Esophagus muscularis mucosa (tissue), 4 donors: ENCODE measurements around the gene DNA2. TPM values are rescaled to one million over a fixed set of nuclear protein-coding genes. Genes with fewer than 3 reads are reported as not detected.

Experiments used
- DNase-seq: peaks from one replicate; pipeline ENCODE4 v3.0.0-alpha.2; 2017; ENCODE audit errors: extremely low spot score
- H3K27ac ChIP-seq, 4 donors: fragments of 200-600 bp; sonication (generic); replicated peaks in 1 of 4; 1 replicate in 3 of 4; 2 replicates in 1 of 4; pipeline ENCODE4 v1.5.1; 2016 to 2019; ENCODE audit warnings: mild to moderate bottlenecking in 1 of 4
- H3K27me3 ChIP-seq, 4 donors: fragments of 200-600 bp; sonication (generic); one replicate each; pipeline versions ENCODE4 v1.5.1 to v1.6.0; 2016 to 2019
- H3K36me3 ChIP-seq, 4 donors: fragments of 200-600 bp; sonication (generic); one replicate each; pipeline ENCODE4 v1.5.1; 2016 to 2019
- H3K4me1 ChIP-seq, 4 donors: fragments of 200-600 bp; sonication (generic); one replicate each; pipeline ENCODE4 v1.5.1; 2016 to 2019
- H3K4me3 ChIP-seq, 4 donors: fragments of 200-600 bp; sonication (generic); 1 replicate in 2 of 4; 2 replicates in 2 of 4; pipeline ENCODE4 v1.5.1; 2016 to 2019; ENCODE audit warnings: mild to moderate bottlenecking in 4 of 4, moderate library complexity in 1 of 4
- H3K9me3 ChIP-seq, 4 donors: fragments of 200-600 bp; sonication (generic); 1 replicate in 3 of 4; 2 replicates in 1 of 4; pipeline ENCODE4 v1.5.1; 2016 to 2019
- CTCF ChIP-seq, 3 experiments: fragments of 200-600 bp in 2 of 3; fragments of 450-650 bp in 1 of 3; sonication (generic) in 2 of 3; IDR thresholded peaks; one replicate each; pipeline ENCODE4 v1.5.1; 2017 to 2019; ENCODE audit warnings: antibody characterized with exemption in 3 of 3, mild to moderate bottlenecking in 2 of 3, moderate library complexity in 1 of 3
- EP300 ChIP-seq: sonication (generic); formaldehyde crosslinking; IDR thresholded peaks from one replicate; pipeline ENCODE4 v1.6.1; 2017; ENCODE audit warnings: antibody characterized with exemption
- POLR2A ChIP-seq: fragments of 450-650 bp; IDR thresholded peaks from one replicate; pipeline ENCODE4 v1.6.1; 2017; ENCODE audit warnings: antibody characterized with exemption, moderate library complexity, mild to moderate bottlenecking, low read depth
- POLR2AphosphoS5 ChIP-seq, 2 donors: sonication (generic); formaldehyde crosslinking; IDR thresholded peaks; one replicate each; pipeline ENCODE4 v1.6.1; 2017; ENCODE audit warnings: antibody characterized with exemption in 2 of 2
- WGBS: methylation state at CpG from one replicate; pipeline ENCODE4 v1.1.5; 2018; 5-methylcytosine and 5-hydroxymethylcytosine counted together
- intact Hi-C: fragments of 100-400 bp; cut with DNase I; formaldehyde crosslinking; loops from one replicate; pipeline ENCODE4 v1.15.1; 2023
- total RNA-seq, 4 donors: library from RNA; depleted of rRNA; stranded (reverse); fragments of >200 nt; gene quantifications; one replicate each; pipeline versions ENCODE4 v1.1.0 to v1.2.1, GENCODE V29; 2016

The DNA2 gene
- total RNA-seq, 4 donors from 2014 or later, result 2.0 to 2.9 (median 2.6) TPM

- no peak for TF ChIP-seq EP300
- TF ChIP-seq POLR2A, result no peak
- TF ChIP-seq CTCF (IDR thresholded peaks at IDR 0.05), result no peak
- no peak for TF ChIP-seq POLR2AphosphoS5 (IDR thresholded peaks at IDR 0.05)
- intact Hi-C loops, result no loop called here
- no peak overlapping the region for H3K4me3 ChIP-seq
- no peaks in the 10 kb centered on the region for H3K9me3 ChIP-seq
- 93% methylated on average over 3 of the region's 3 CpGs for WGBS
- H3K27ac ChIP-seq, result no peak overlapping the region
- peaks cover 0 to 4% (median 0%) of the 10 kb centered on the region in 4 donors for H3K36me3 ChIP-seq
- H3K4me1 ChIP-seq, result no peaks in the 10 kb centered on the region
- no peak for DNase-seq
- H3K27me3 ChIP-seq, result no peaks in the 10 kb centered on the region
Measured at GRCh38 chr10:68419376-68419775, 52.4 kb downstream of the DNA2 start.

GRCh38 chr10:68408898-68409518 lies 62.8 kb downstream of the DNA2 start:
- intact Hi-C loops, result no loop called here
- Histone ChIP-seq H3K36me3 (no peaks in the 10 kb centered on the region), H3K4me1 (peaks cover 4 to 20% (median 17%) of the 10 kb centered on the region in 4 donors), H3K27ac (no peak overlapping the region), H3K4me3 (no peak overlapping the region), H3K9me3 (no peaks in the 10 kb centered on the region), H3K27me3 (no peaks in the 10 kb centered on the region)
- 95% methylated on average over 2 of the region's 2 CpGs for WGBS
- no peak for TF ChIP-seq EP300
- TF ChIP-seq POLR2A, result no peak
- no peak for TF ChIP-seq CTCF (IDR thresholded peaks at IDR 0.05)
- TF ChIP-seq POLR2AphosphoS5 (IDR thresholded peaks at IDR 0.05), result no peak
- peak; percentile 5 for DNase-seq

GRCh38 chr10:68406815-68407548 lies 64.8 kb downstream of the DNA2 start, which contains the start of gene RUFY2:
Gene RUFY2, minus strand, starts transcription at chr10:68407277. Its CDS starts 88 bp downstream, at chr10:68407189.
- TF ChIP-seq POLR2AphosphoS5 (IDR thresholded peaks at IDR 0.05) (peak; percentile 67 to 82), CTCF (IDR thresholded peaks at IDR 0.05) (peak; percentile 72 to 95 (median 92)), EP300 (no peak), POLR2A (no peak)
- peak within 1 kb of the TSS; percentile 91 to 100 (median 99) for H3K4me3 ChIP-seq
- no peaks in the 10 kb centered on the region for H3K36me3 ChIP-seq
- no peaks in the 10 kb centered on the region for H3K27me3 ChIP-seq
- H3K27ac ChIP-seq, result peak within 1 kb of the TSS; percentile 93 to 97 (median 96)
- intact Hi-C loops, result no loop called here
- peaks cover 4 to 27% (median 17%) of the 10 kb centered on the region in 4 donors for H3K4me1 ChIP-seq
- 0% methylated on average over 7 of the region's 79 CpGs for WGBS
- peak; percentile 92 for DNase-seq
- H3K9me3 ChIP-seq, result no peaks in the 10 kb centered on the region

GRCh38 chr10:68406111-68406814 lies 65.5 kb downstream of the DNA2 start:
- H3K4me1 ChIP-seq, result peaks cover 4 to 28% (median 17%) of the 10 kb centered on the region in 4 donors
- no peaks in the 10 kb centered on the region for H3K9me3 ChIP-seq
- peak in 1 of 2 donors; percentile 35 for TF ChIP-seq POLR2AphosphoS5 (IDR thresholded peaks at IDR 0.05)
- no peak for TF ChIP-seq EP300
- no peak for DNase-seq
- intact Hi-C loops, result no loop called here
- H3K36me3 ChIP-seq, result peaks cover 0 to 5% (median 3%) of the 10 kb centered on the region in 4 donors
- no peaks in the 10 kb centered on the region for H3K27me3 ChIP-seq
- 2% methylated on average over 11 of the region's 38 CpGs for WGBS
- H3K4me3 ChIP-seq, result peak overlapping the region; percentile 91 to 100 (median 99)
- H3K27ac ChIP-seq, result peak overlapping the region; percentile 93 to 97 (median 96)

GRCh38 chr10:68403701-68404100 lies 68.1 kb downstream of the DNA2 start:
- H3K27me3 ChIP-seq, result no peaks in the 10 kb centered on the region
- no peak for DNase-seq
- peaks cover 0 to 30% (median 24%) of the 10 kb centered on the region in 4 donors for H3K36me3 ChIP-seq
- no peak for TF ChIP-seq EP300
- peaks cover 4 to 28% (median 17%) of the 10 kb centered on the region in 4 donors for H3K4me1 ChIP-seq
- H3K9me3 ChIP-seq, result no peaks in the 10 kb centered on the region
- 89% methylated on average over 4 of the region's 4 CpGs for WGBS
- H3K27ac ChIP-seq, result no peak overlapping the region
- intact Hi-C loops, result no loop called here
- no peak overlapping the region for H3K4me3 ChIP-seq
